NCI-H2196 (cell line): ENCODE data around the gene ATOSB.

Experiments
- DNase-seq: peaks from one replicate; lab custom pipeline; 2025; ENCODE audit not compliant: unreplicated experiment; lab: John Stamatoyannopoulos, UW

Gene ATOSB

GRCh38 chr9:35114113-35114839 lies 1.4 kb downstream of the ATOSB start:
- peak; percentile 90 for DNase-seq

- no peak for DNase-seq
Observed at GRCh38 chr9:35112257-35113020, 3.2 kb downstream of the ATOSB start.

GRCh38 chr9:35111001-35111933 lies 4.4 kb downstream of the ATOSB start:
- DNase-seq = peak; percentile 97

- no peak for DNase-seq
Observed at GRCh38 chr9:35110327-35110761, 5.3 kb downstream of the ATOSB start.

GRCh38 chr9:35108946-35109575 lies 6.6 kb downstream of the ATOSB start:
- no peak for DNase-seq

- no peak for DNase-seq
Observed at GRCh38 chr9:35108461-35108860, 7.2 kb downstream of the ATOSB start.

GRCh38 chr9:35107297-35108290 lies 8.1 kb downstream of the ATOSB start:
- no peak for DNase-seq

- no peak for DNase-seq
Observed at GRCh38 chr9:35106343-35106730, 9.3 kb downstream of the ATOSB start.

GRCh38 chr9:35105571-35106342 lies 9.9 kb downstream of the ATOSB start:
- no peak for DNase-seq

GRCh38 chr9:35105126-35105525 lies 10.5 kb downstream of the ATOSB start:
- DNase-seq = no peak

- no peak for DNase-seq
Observed at GRCh38 chr9:35104586-35104985, 11.1 kb downstream of the ATOSB start.

GRCh38 chr9:35103660-35104191 lies 11.9 kb downstream of the ATOSB start:
- no peak for DNase-seq

GRCh38 chr9:35102769-35103659 lies 12.6 kb downstream of the ATOSB start, which contains the start of gene STOML2:
Gene STOML2, minus strand, starts transcription at chr9:35103131. Its CDS starts 37 bp downstream, at chr9:35103094.
- DNase-seq = peak; percentile 95

- no peak for DNase-seq
Observed at GRCh38 chr9:35102465-35102768, 13.2 kb downstream of the ATOSB start.

- no peak for DNase-seq
Observed at GRCh38 chr9:35097573-35097972, 18.1 kb downstream of the ATOSB start.

- DNase-seq = peak; percentile 88
Observed at GRCh38 chr9:35096035-35096849, 19.4 kb downstream of the ATOSB start, which contains the start of gene PIGO. Gene PIGO, minus strand, starts transcription at chr9:35096591. Its CDS starts 1,026 bp downstream, at chr9:35095565.

- DNase-seq = no peak
Observed at GRCh38 chr9:35091536-35091935, 24.1 kb downstream of the ATOSB start.
